Measurements from ENCODE around the gene RBBP8NL.

RBBP8NL gene

DNA sequence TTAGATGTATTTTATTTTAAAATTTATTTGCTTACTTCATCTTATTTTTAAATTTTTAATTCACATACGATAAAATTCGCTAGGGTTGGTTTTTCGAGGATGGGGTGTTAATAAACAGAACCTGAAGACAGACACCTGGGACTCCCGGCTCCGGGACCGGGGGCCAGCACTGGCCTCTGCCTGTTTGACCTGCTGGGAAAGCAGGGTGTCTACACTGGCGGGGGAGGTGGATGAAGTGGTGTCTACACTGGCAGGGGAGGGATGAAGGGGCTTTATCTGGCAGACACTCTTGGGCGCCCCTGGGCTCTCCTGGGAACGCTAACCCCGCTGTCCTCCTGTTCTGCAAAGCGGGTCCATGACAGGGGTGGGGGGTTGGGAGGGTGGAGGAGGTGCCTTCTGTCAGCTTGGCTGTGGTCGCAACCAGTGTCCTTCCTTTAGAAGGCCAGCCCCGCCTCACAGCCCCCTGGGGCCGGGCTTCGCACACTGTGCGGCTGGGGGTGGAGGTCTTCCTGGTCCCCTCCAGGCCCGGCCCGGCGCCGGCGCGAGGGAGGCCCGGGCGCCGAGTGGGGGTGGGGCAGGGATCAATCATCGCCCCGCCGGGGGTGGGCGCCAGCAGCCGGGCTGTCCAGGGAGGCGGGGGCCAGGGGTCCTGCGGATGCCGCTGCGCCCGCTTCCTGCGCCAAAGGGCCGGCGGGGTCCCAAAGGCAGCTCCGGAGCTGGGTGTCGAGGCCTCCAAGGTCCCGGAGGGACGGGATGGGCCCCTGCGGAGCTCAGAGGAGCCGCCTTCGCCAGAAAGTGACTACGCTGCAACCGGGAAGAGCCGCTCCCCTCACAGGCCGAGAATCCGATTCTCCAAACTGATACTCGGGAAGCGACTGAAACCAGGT lies 46.6 kb upstream of the RBBP8NL start:
- in situ Hi-C loops (cut with MboI; ENCODE audit: low pct_unique_long_range_greater_than_20kb, low sequenced_read_pairs, unreplicated experiment) = no loop called here
- TF ChIP-seq, protein P1, sequence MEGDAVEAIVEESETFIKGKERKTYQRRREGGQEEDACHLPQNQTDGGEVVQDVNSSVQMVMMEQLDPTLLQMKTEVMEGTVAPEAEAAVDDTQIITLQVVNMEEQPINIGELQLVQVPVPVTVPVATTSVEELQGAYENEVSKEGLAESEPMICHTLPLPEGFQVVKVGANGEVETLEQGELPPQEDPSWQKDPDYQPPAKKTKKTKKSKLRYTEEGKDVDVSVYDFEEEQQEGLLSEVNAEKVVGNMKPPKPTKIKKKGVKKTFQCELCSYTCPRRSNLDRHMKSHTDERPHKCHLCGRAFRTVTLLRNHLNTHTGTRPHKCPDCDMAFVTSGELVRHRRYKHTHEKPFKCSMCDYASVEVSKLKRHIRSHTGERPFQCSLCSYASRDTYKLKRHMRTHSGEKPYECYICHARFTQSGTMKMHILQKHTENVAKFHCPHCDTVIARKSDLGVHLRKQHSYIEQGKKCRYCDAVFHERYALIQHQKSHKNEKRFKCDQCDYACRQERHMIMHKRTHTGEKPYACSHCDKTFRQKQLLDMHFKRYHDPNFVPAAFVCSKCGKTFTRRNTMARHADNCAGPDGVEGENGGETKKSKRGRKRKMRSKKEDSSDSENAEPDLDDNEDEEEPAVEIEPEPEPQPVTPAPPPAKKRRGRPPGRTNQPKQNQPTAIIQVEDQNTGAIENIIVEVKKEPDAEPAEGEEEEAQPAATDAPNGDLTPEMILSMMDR (IDR thresholded peaks at IDR 0.05; ENCODE audit: extremely low read depth, insufficient read depth, missing control alignments) = no peak
- no peak for DNase-seq (ENCODE audit: low spot score)

DNA sequence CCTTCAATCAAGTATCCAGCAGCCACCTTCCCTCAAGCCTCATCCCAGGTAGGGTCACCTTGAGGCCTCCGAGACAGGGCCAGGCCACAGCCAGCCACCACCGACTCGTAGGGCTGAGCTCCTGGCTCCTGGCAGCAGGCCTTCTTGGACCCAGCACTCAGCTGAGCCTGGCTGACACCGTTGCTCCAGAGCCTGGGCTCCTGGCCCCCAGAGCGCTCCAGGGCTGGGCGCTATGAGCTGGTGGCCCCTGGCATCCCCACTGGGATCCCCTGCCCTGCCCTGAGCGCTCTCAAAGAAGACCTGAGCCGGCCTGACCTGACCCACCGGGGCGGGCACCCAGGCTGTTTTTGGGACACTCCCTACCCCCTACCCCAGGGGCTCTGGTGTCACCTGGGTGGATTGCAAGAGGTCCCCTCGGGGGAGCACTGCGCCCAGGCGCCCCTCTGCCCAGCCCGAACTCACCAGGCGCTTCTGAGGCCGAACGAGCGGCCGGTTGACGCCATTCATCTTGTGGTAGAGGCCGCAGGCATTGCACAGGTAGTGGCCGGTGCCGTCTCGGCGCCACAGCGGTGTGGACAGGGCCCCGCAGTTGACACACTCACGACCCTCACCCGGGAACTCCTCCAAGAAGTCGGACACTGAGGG lies 45.7 kb upstream of the RBBP8NL start:
- no peak for DNase-seq (ENCODE audit: low spot score)
- TF ChIP-seq, protein P1 (IDR thresholded peaks at IDR 0.05; ENCODE audit: extremely low read depth, insufficient read depth, missing control alignments) = no peak
- in situ Hi-C loops (cut with MboI; ENCODE audit: low pct_unique_long_range_greater_than_20kb, low sequenced_read_pairs, unreplicated experiment) = no loop called here

DNA sequence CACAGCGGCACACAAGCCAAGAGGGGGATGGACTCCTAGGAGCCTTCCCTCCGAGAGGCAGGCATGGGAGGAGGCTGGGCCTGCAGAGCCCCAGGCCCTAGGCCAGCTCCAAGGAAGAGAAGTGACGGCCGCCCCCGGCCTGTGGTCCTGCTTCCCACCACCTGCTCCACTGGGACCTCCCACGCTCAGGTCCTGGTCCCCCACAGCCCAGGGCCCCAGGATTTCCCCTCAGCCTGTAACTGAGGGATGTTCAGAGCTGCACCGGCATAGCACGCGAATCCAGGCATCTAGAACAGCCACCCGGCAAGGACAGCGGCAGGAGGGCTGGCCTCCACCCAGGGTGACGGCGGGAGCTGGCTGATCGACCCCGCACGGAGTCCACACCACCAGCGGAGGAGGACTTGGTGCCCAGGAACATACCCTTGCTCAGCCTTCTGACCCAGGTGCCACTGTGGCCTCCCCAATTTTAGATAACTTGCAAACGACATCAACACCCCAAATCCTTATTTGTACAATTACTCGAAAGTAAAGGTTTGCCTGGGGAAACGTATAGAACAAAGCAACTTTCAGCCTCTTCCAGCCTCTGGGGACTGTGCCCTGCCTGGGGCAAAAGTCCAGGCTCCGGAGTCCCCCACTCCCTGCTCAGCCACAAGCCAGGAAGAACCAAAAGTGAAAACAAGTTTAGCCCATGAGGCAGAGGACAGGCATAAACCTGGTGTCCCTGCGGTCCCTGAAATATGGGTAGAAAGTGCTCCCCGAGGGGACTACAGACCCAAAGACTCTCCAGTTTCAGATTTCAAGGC lies 45.0 kb upstream of the RBBP8NL start:
- TF ChIP-seq, protein P1 (IDR thresholded peaks at IDR 0.05; ENCODE audit: extremely low read depth, insufficient read depth, missing control alignments) = no peak
- DNase-seq (ENCODE audit: low spot score) = no peak
- in situ Hi-C loops (cut with MboI; ENCODE audit: low pct_unique_long_range_greater_than_20kb, low sequenced_read_pairs, unreplicated experiment) = no loop called here

DNA sequence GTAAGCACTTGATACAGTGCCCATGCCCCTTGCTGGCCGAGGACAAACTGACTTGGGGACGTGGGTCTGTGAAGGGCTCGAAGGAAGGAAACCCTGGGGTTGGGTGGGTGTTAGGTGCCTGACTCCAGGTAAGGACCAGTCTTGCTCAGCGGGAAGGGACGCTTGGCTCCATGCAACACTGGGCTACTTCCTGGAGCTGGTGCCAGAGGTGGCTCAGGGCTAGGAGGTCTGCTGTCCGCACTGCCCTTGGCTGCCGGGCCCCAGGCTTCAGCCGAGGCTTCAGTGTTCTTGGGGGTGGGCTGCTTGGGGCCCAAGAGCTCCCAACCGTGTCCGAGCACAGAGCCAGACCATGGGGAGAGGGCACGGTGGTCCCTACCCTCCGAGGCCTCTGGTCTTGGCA lies 43.1 kb upstream of the RBBP8NL start:
- in situ Hi-C loops (cut with MboI; ENCODE audit: low pct_unique_long_range_greater_than_20kb, low sequenced_read_pairs, unreplicated experiment) = no loop called here
- DNase-seq (ENCODE audit: low spot score) = no peak
- TF ChIP-seq, protein P1 (IDR thresholded peaks at IDR 0.05; ENCODE audit: extremely low read depth, insufficient read depth, missing control alignments) = no peak

DNA sequence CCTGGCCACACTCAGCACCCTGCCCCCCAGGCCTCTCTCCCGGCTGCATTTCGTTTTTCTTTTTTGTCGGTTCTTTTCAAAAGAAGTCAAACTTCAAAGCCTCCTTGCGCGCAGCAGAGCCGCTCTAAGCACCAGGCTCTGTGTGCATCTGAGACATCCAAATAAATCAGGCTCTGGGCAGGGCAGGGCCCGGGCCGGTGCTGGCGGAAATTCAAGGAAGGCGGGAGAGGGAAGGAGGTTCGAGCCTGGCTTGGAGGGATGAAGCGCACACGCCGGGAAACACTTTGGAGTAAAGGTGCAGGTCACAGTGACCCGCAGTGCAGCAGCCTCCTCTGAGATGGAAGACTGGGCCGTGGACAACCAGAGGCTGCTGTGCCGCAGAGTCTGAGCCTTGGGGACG lies 42.7 kb upstream of the RBBP8NL start:
- in situ Hi-C loops (cut with MboI; ENCODE audit: low pct_unique_long_range_greater_than_20kb, low sequenced_read_pairs, unreplicated experiment) = no loop called here
- no peak for DNase-seq (ENCODE audit: low spot score)
- TF ChIP-seq, protein P1 (IDR thresholded peaks at IDR 0.05; ENCODE audit: extremely low read depth, insufficient read depth, missing control alignments) = no peak

DNA sequence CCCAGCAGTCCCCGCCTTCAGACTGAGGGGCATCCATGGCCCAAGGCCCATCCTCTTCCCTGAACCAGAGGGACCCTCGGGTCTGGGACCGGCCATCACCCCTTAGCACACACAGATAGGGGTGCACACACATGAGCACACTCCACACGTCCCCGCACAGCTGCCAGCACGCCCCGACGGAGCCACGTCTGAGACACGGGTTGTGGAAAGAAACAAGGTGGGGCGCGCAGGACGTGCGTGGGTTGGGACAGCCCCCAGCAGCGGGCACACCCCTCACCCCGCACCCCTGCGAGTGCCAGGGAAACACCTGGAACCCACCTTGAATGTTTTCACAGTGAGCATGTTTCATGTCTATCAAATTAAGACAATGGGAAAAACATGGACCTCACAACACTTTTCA lies 42.0 kb upstream of the RBBP8NL start:
- no peak for DNase-seq (ENCODE audit: low spot score)
- TF ChIP-seq, protein P1 (IDR thresholded peaks at IDR 0.05; ENCODE audit: extremely low read depth, insufficient read depth, missing control alignments) = no peak
- in situ Hi-C loops (cut with MboI; ENCODE audit: low pct_unique_long_range_greater_than_20kb, low sequenced_read_pairs, unreplicated experiment) = no loop called here
